Daoy (cell line): Measurements from ENCODE around the gene EXOC5. TPM values are rescaled to one million over a fixed set of nuclear protein-coding genes. Genes with fewer than 3 reads are reported as not detected.

ENCODE experiments used
- DNase-seq: peaks from one replicate; pipeline ENCODE4 v3.0.0-alpha.2; 2015; ENCODE audit warnings: low read depth
- total RNA-seq: library from RNA; depleted of rRNA; stranded (reverse); fragments of >200 nt; shearing (Covaris generic); gene quantifications from 2 replicates; pipeline ENCODE4 v1.2.3, GENCODE V29; 2014; rRNA removed

Gene EXOC5
- total RNA-seq, 1 experiment from 2014 or later: 80.3 TPM

GRCh38 chr14:57161583-57162234 lies 107.0 kb downstream of the EXOC5 start:
- DNase-seq: no peak

GRCh38 chr14:57160333-57160732 lies 108.4 kb downstream of the EXOC5 start:
- no peak for DNase-seq

- DNase-seq: no peak
These were observed 115.4 kb downstream of the EXOC5 start for GRCh38 chr14:57153286-57153685.

Other genes with a start within 250 kb of the EXOC5 start
- gene AP5M1, start 66 bp upstream of the EXOC5 start, total RNA-seq: 37.0 and 44.6 TPM in 2 replicates
- gene NAA30, start 121.7 kb upstream of the EXOC5 start, total RNA-seq: 24.5 and 27.4 TPM in 2 replicates
- 0.46 TPM in 1 of 2 replicates, not detected in the other for gene CCDC198, start 225.0 kb upstream of the EXOC5 start, total RNA-seq